Activated CD8-positive, alpha-beta T cell treated with anti-CD3 and anti-CD28 coated beads, Interleukin-2, amount 10 ng/mL, durations not matched to agents 7 days and 5 days (primary cell): Measurements from ENCODE around the gene IDE. TPM values are rescaled to one million over a fixed set of nuclear protein-coding genes. Genes with fewer than 3 reads are reported as not detected.

ENCODE experiments used
- ATAC-seq: fragments of 150-1000 bp; cut with Tn5 transposase; one replicate; pipeline ENCODE4 v1.10.0; 2021; ENCODE audit warnings: moderate library complexity
- CTCF ChIA-PET: fragments of 350-600 bp; sonication (Branson Sonifier 250); formaldehyde crosslinking; loops from one replicate; lab custom pipeline; 2021; ENCODE audit warnings: antibody characterized with exemption; lab: Charles Lee
- POLR2A ChIA-PET: fragments of 350-600 bp; sonication (Branson Sonifier 250); formaldehyde crosslinking; loops from one replicate; lab custom pipeline; 2021; ENCODE audit warnings: antibody characterized with exemption; lab: Charles Lee
- DNase-seq: peaks from one replicate; pipeline ENCODE4 v3.0.0-alpha.2; 2020
- H3K27ac Mint-ChIP-seq: one replicate; pipeline ENCODE4 v1.8.0; 2021; ENCODE audit warnings: mild to moderate bottlenecking, mixed read lengths
- H3K27me3 Mint-ChIP-seq: one replicate; pipeline ENCODE4 v1.8.0; 2021; ENCODE audit warnings: low read depth, mixed read lengths
- H3K36me3 Mint-ChIP-seq: one replicate; pipeline ENCODE4 v1.8.0; 2021; ENCODE audit warnings: low read depth, mixed read lengths
- H3K4me1 Mint-ChIP-seq: one replicate; pipeline ENCODE4 v1.8.0; 2021; ENCODE audit warnings: low read depth, mixed read lengths
- H3K4me3 Mint-ChIP-seq: one replicate; pipeline ENCODE4 v1.8.0; 2021; ENCODE audit warnings: mild to moderate bottlenecking, mixed read lengths
- H3K9me3 Mint-ChIP-seq: one replicate; pipeline ENCODE4 v1.8.0; 2022; ENCODE audit warnings: mixed read lengths; ENCODE audit not compliant: insufficient read depth
- total RNA-seq, 2 experiments: library from RNA; stranded (reverse); gene quantifications; one replicate each; pipeline ENCODE4 v1.2.3, GENCODE V29; 2021

The IDE gene
- total RNA-seq: 10 to 100 TPM; 12.5 to 13.4 TPM

GRCh38 chr10:92573798-92574547, at the start of gene IDE:
TSS of gene IDE (minus strand) at chr10:92574093. CDS start at chr10:92574019, 74 bp downstream.
- ChIA-PET POLR2A (interaction anchor here (0.7 to 4.4 kb wide), 6 partner anchors 13 to 650 kb away, joined by 3 to 47 read pairs (median 5); partner anchors contain the start of genes BTAF1 and KIF11), CTCF (interaction anchor here (0.6 to 8.0 kb wide), 26 partner anchors 7 to 650 kb away, joined by 3 to 109 read pairs (median 4); partner anchors contain the start of genes BTAF1, CPEB3, KIF11 and MARCHF5)
- Mint-ChIP-seq H3K36me3 (peaks cover 4% of the 10 kb centered on the region), H3K27ac (peak within 1 kb of the TSS; percentile 84), H3K4me3 (peak within 1 kb of the TSS; percentile 80), H3K4me1 (peaks cover 23% of the 10 kb centered on the region), H3K27me3 (peaks cover 2% of the 10 kb centered on the region), H3K9me3 (no peaks in the 10 kb centered on the region)
- peak; percentile 82 for ATAC-seq
- peak; percentile 87 for DNase-seq

- H3K9me3 Mint-ChIP-seq: no peaks in the 10 kb centered on the region
- CTCF ChIA-PET: interaction anchor here (1.1 kb wide), 1 partner anchor 11 kb away, joined by 3 read pairs; no protein-coding TSS in a partner anchor
- no peak overlapping the region for H3K4me3 Mint-ChIP-seq
- H3K4me1 Mint-ChIP-seq: peaks cover 4% of the 10 kb centered on the region
- H3K36me3 Mint-ChIP-seq: peaks cover 71% of the 10 kb centered on the region
- POLR2A ChIA-PET: no interaction called here
- DNase-seq (no peak), ATAC-seq (no peak)
- no peak overlapping the region for H3K27ac Mint-ChIP-seq
- no peaks in the 10 kb centered on the region for H3K27me3 Mint-ChIP-seq
Observed at GRCh38 chr10:92619368-92619767, 45.5 kb upstream of the IDE start.

GRCh38 chr10:92615515-92615914, 41.6 kb upstream of the IDE start:
- no peak overlapping the region for H3K27ac Mint-ChIP-seq
- H3K4me3 Mint-ChIP-seq: no peak overlapping the region
- peaks cover 4% of the 10 kb centered on the region for H3K4me1 Mint-ChIP-seq
- no peaks in the 10 kb centered on the region for H3K9me3 Mint-ChIP-seq
- no peak for ATAC-seq
- POLR2A ChIA-PET: no interaction called here
- CTCF ChIA-PET: no interaction called here
- H3K27me3 Mint-ChIP-seq: no peaks in the 10 kb centered on the region
- peaks cover 60% of the 10 kb centered on the region for H3K36me3 Mint-ChIP-seq
- no peak for DNase-seq

DNA sequence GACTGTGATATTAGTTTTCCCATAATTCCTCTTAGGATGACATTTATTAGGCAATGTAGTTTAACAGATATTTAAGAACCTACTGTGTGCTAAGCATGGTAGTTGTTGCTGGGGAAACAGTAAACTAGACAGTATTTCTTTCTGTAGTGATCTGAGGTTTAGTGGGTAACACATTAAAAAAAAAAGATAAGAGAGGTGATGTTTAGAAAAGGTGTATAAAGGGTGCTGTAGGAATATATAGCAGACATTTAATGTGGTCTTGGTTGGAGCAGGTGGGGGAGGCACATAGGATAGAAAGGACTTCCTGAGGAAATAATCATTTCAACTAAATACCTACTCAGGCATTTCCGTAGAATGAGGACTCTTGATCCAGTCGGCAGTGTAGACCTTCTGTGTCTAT, 30.9 kb upstream of the IDE start:
- Mint-ChIP-seq H3K27ac (peak overlapping the region; percentile 58), H3K4me1 (peaks cover 44% of the 10 kb centered on the region), H3K27me3 (no peaks in the 10 kb centered on the region), H3K9me3 (no peaks in the 10 kb centered on the region), H3K4me3 (no peak overlapping the region), H3K36me3 (peaks cover 50% of the 10 kb centered on the region)
- no peak for DNase-seq
- ChIA-PET CTCF (no interaction called here), POLR2A (interaction anchor here (0.7 kb wide), 1 partner anchor 1956 kb away, joined by 3 read pairs; no protein-coding TSS in a partner anchor)
- no peak for ATAC-seq

DNA sequence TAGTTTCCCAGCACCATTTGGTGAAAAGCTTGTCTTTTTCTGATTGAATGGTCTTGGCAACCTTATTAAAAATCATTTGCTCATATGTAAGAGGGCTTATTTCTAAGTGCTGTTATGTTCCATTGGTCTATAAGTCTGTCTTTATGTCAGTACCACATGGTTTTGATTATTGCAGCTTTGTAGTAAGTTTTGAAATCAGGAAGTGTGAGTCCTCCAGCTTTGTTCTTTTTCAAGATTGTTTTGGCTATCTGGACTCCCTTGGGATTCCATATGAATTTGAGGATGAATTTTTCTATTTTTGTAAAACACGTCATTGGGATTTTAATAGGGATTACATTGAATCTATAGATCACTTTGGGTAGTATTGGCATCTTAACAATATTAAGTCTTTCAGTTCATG, 24.4 kb upstream of the IDE start:
- Mint-ChIP-seq H3K36me3 (peaks cover 44% of the 10 kb centered on the region), H3K4me3 (no peak overlapping the region), H3K27ac (no peak overlapping the region), H3K4me1 (peaks cover 60% of the 10 kb centered on the region), H3K27me3 (no peaks in the 10 kb centered on the region), H3K9me3 (no peaks in the 10 kb centered on the region)
- ATAC-seq: no peak
- ChIA-PET POLR2A (interaction anchor here (1.0 kb wide), 1 partner anchor 16 kb away, joined by 3 read pairs; no protein-coding TSS in a partner anchor), CTCF (interaction anchor here (0.7 to 0.8 kb wide), 2 partner anchors 8 to 24 kb away, joined by 3 to 4 read pairs; partner anchors contain the start of gene IDE)
- no peak for DNase-seq

GRCh38 chr10:92595505-92595904, 21.6 kb upstream of the IDE start:
- peaks cover 58% of the 10 kb centered on the region for H3K4me1 Mint-ChIP-seq
- ATAC-seq (no peak), DNase-seq (no peak)
- CTCF ChIA-PET: interaction anchor here (1.0 kb wide), 1 partner anchor 21 kb away, joined by 4 read pairs; the partner anchor contains the start of gene IDE
- H3K36me3 Mint-ChIP-seq: peaks cover 32% of the 10 kb centered on the region
- POLR2A ChIA-PET: no interaction called here
- no peaks in the 10 kb centered on the region for H3K27me3 Mint-ChIP-seq
- H3K27ac Mint-ChIP-seq: peak overlapping the region; percentile 7
- H3K9me3 Mint-ChIP-seq: no peaks in the 10 kb centered on the region
- peak overlapping the region; percentile 88 for H3K4me3 Mint-ChIP-seq

DNA sequence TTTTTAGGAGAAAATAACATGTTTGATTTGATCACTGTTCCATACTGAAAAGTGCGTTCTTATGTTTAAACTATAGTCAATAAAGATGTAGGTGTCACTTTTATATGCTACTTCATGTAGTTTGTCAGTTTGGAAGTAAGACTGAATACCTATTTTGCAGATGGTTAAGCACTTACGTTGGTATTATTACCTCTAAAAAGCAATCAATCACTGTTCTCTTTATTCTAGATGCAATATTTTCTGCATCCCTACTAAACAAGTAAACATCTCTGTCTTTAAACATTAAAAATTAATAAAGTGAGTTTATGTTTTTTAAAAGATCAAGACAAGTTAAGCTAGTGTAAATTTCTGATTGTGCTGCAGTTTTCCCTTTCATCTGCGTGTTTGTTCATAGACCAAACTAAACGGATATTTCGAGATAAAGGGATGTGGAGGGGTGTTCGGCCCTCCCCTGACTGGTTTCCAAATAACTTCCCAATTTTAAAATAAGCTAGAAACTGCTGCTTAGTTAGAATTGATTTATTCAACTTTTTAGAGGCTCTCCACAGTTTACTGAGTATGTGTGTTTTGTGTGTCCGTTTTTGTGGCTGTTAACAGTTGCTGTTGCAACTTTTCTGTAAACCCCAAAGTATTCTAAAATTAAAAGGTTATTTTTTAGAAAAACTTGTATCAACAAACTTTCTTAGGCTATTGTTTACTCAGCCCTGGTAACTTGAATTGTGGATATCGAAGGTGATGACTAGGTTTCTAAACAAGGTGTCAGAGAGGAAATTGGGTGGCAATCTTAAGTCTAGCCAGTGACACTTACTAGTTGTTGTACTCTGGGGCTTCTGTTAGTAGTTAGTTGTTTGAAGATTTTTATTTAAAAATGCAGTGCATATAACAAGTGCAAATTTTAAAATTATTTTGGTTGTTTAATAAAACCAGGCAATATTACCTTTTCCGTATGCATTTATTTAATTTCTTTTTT, 20.0 kb upstream of the IDE start:
- DNase-seq: no peak
- Mint-ChIP-seq H3K27ac (peak overlapping the region; percentile 97), H3K4me3 (peak overlapping the region; percentile 88), H3K36me3 (peaks cover 32% of the 10 kb centered on the region), H3K9me3 (no peaks in the 10 kb centered on the region), H3K27me3 (no peaks in the 10 kb centered on the region), H3K4me1 (peaks cover 60% of the 10 kb centered on the region)
- ChIA-PET CTCF (interaction anchor here (0.7 to 2.0 kb wide), 2 partner anchors 9 to 19 kb away, joined by 3 to 10 read pairs; partner anchors contain the start of gene IDE), POLR2A (interaction anchor here (0.8 to 1.4 kb wide), 2 partner anchors 19 to 796 kb away, joined by 3 to 5 read pairs; partner anchors contain the start of genes IDE and TNKS2)
- no peak for ATAC-seq

DNA sequence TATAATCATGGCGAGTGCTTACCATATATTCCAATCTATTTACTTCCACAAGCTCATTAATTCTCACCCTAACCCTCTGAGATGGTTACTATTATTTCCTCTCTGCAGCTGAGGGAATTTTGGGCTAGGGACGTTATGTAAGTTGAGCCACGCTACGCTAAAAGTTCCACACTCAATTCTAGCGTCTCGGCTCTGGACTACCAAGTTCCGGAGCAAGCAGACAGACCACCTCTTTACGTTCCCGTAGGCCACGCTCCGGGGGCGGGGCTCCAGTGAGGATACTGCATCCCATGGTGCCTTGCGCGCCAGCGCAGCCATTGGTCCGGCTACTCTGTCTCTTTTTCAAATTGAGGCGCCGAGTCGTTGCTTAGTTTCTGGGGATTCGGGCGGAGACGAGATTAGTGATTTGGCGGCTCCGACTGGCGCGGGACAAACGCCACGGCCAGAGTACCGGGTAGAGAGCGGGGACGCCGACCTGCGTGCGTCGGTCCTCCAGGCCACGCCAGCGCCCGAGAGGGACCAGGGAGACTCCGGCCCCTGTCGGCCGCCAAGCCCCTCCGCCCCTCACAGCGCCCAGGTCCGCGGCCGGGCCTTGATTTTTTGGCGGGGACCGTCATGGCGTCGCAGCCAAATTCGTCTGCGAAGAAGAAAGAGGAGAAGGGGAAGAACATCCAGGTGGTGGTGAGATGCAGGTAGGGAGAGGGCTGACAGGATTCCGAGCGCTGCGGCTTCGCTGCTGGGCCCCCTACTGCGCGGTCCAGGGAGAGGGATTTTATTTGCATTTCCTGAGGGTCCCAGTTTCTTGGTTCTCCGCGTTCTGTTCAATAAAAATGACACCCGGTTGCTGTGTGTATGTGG, 19.1 kb upstream of the IDE start, which contains the start of gene KIF11:
KIF11 (plus strand) TSS at position 370 of the 858 bp plus-strand sequence; CDS start at position 616, 246 bp downstream.
- Mint-ChIP-seq H3K9me3 (no peaks in the 10 kb centered on the region), H3K27ac (peak within 1 kb of the TSS; percentile 97), H3K36me3 (peaks cover 27% of the 10 kb centered on the region), H3K4me1 (peaks cover 53% of the 10 kb centered on the region), H3K4me3 (peak within 1 kb of the TSS; percentile 88), H3K27me3 (no peaks in the 10 kb centered on the region)
- DNase-seq (peak; percentile 98), ATAC-seq (peak; percentile 92)
- CTCF ChIA-PET: interaction anchor here (1.0 to 2.0 kb wide), 2 partner anchors 18 kb away, joined by 3 to 10 read pairs; partner anchors contain the start of gene IDE
- POLR2A ChIA-PET: interaction anchor here (0.7 to 2.9 kb wide), 3 partner anchors 20 to 669 kb away, joined by 3 to 47 read pairs (median 3); partner anchors contain the start of genes BTAF1 and IDE

DNA sequence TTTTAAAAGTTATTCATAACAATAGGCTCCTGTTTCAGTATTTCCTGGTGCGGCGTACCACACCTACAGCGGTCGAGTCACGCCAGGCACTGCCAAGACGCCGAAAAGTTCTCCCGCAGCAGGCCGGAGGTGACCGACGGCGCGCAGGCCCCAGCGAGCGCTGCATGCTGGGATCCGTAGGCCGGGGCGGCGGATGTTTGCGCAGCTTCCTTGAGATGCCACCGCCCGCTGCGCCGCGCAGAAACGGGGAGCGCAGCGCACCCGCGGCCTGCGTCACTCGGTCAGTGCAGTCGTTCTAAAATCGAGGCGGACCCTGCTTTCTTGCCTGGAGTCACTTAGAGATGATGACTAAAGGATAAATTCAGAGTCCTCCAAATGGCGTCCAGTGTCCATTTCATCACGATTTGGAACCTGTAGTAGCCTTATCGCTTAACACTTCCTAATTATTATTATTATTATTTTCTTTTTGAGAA, 17.7 kb upstream of the IDE start:
- Mint-ChIP-seq H3K27ac (peak overlapping the region; percentile 97), H3K4me3 (peak overlapping the region; percentile 88), H3K27me3 (no peaks in the 10 kb centered on the region), H3K4me1 (peaks cover 40% of the 10 kb centered on the region), H3K9me3 (no peaks in the 10 kb centered on the region), H3K36me3 (peaks cover 17% of the 10 kb centered on the region)
- CTCF ChIA-PET: interaction anchor here (1.2 to 2.5 kb wide), 3 partner anchors 17 to 74 kb away, joined by 3 to 38 read pairs (median 9); partner anchors contain the start of gene IDE
- ATAC-seq: peak; percentile 79
- DNase-seq: peak; percentile 93
- POLR2A ChIA-PET: interaction anchor here (0.5 to 2.9 kb wide), 7 partner anchors 9 to 381 kb away, joined by 3 to 47 read pairs (median 3); partner anchors contain the start of genes CPEB3, IDE and MARCHF5
